Keratinocyte (primary cell): Measurements from ENCODE around the gene SLC13A5. TPM values are rescaled to one million over a fixed set of nuclear protein-coding genes. Genes with fewer than 3 reads are reported as not detected.

Source experiments
- DNase-seq: peaks from one replicate; pipeline ENCODE4 v3.0.0-alpha.2; 2011; ENCODE audit warnings: low read depth, missing footprints, low spot score
- FAIRE-seq: peaks from 2 replicates; lab custom pipeline; 2011; peaks lifted over from hg19 to GRCh38; lab: Jason Lieb, UNC
- H2AFZ ChIP-seq: 2 replicates; pipeline ENCODE4 v1.6.0; 2012; ENCODE audit warnings: low read length, control low read depth, inconsistent platforms; ENCODE audit not compliant: control insufficient read depth
- H3K27ac ChIP-seq: 2 replicates; pipeline ENCODE4 v1.5.1; 2011; ENCODE audit warnings: low read length; ENCODE audit not compliant: control insufficient read depth, insufficient read depth
- H3K27me3 ChIP-seq: 3 replicates; pipeline ENCODE4 v1.6.0; 2011; ENCODE audit warnings: low read length; ENCODE audit not compliant: control insufficient read depth, insufficient read depth; ENCODE audit errors: extremely low read depth
- H3K36me3 ChIP-seq, 2 experiments: 2 replicates in 1 of 2; 3 replicates in 1 of 2; pipeline ENCODE4 v1.5.1; 2011; ENCODE audit warnings: low read length in 2 of 2, mild to moderate bottlenecking in 1 of 2; ENCODE audit not compliant: control insufficient read depth in 2 of 2, insufficient read depth in 2 of 2; ENCODE audit errors: extremely low read depth in 1 of 2
- H3K4me1 ChIP-seq: 3 replicates; pipeline ENCODE4 v1.5.1; 2011; ENCODE audit warnings: low read length; ENCODE audit not compliant: control insufficient read depth, insufficient read depth; ENCODE audit errors: extremely low read depth
- H3K4me2 ChIP-seq: 3 replicates; pipeline ENCODE4 v1.6.0; 2011; ENCODE audit warnings: low read depth, low read length; ENCODE audit not compliant: control insufficient read depth, insufficient read depth; ENCODE audit errors: extremely low read depth
- H3K4me3 ChIP-seq, 3 experiments: fragments of 200-600 bp in 1 of 3; sonication (generic) in 1 of 3; 2 replicates in 2 of 3; 3 replicates in 1 of 3; pipeline ENCODE4 v1.5.1; 2011 to 2016; ENCODE audit warnings: low read length in 3 of 3, mild to moderate bottlenecking in 3 of 3, control low read depth in 2 of 3, inconsistent platforms in 1 of 3, low read depth in 1 of 3, mixed read lengths in 1 of 3, mixed run types in 1 of 3, moderate library complexity in 1 of 3; ENCODE audit not compliant: control insufficient read depth in 2 of 3, insufficient read depth in 2 of 3; ENCODE audit errors: extremely low read depth in 1 of 3
- H3K79me2 ChIP-seq: 2 replicates; pipeline ENCODE4 v1.6.0; 2012; ENCODE audit warnings: low read length; ENCODE audit not compliant: control insufficient read depth, insufficient read depth
- H3K9ac ChIP-seq: 3 replicates; pipeline ENCODE4 v1.6.0; 2011; ENCODE audit warnings: low read length; ENCODE audit not compliant: control insufficient read depth, insufficient read depth; ENCODE audit errors: extremely low read depth
- H3K9me1 ChIP-seq: 3 replicates; pipeline ENCODE4 v1.6.0; 2011; ENCODE audit warnings: low read length; ENCODE audit not compliant: control insufficient read depth, insufficient read depth; ENCODE audit errors: extremely low read depth
- H3K9me3 ChIP-seq: 2 replicates; pipeline ENCODE4 v1.5.1; 2012; ENCODE audit warnings: low read depth, low read length; ENCODE audit not compliant: control insufficient read depth
- H4K20me1 ChIP-seq: 3 replicates; pipeline ENCODE4 v1.6.0; 2011; ENCODE audit warnings: low read length; ENCODE audit not compliant: control insufficient read depth, insufficient read depth; ENCODE audit errors: extremely low read depth
- EZH2 ChIP-seq: IDR thresholded peaks from one replicate; pipeline ENCODE4 v1.6.1; 2012; ENCODE audit warnings: inconsistent platforms, mild to moderate bottlenecking, low read length, moderate library complexity
- dilution Hi-C: fragments of 300-500 bp; cut with MboI; formaldehyde crosslinking; loops from one replicate; pipeline ENCODE4 v1.7.0; 2020; ENCODE audit warnings: low sequenced_read_pairs; ENCODE audit not compliant: extremely low pct_ligation_motif_present
- polyA plus RNA-seq, 5 experiments: library from polyadenylated mRNA; depleted of rRNA in 3 of 5; stranded (reverse) in 3 of 5; stranded (forward) in 1 of 5; unstranded in 1 of 5; fragments of >200 nt; gene quantifications; 1 replicate in 1 of 5; 2 replicates in 3 of 5; 3 replicates in 1 of 5; pipeline versions ENCODE4 v1.2.1 to v1.2.3, GENCODE V29; 2011 to 2012; ENCODE audit warnings: missing spikeins in 2 of 5, low read depth in 1 of 5, low replicate concordance in 1 of 5
- TF ChIP-seq, protein P1 (sequence below), 3 experiments: IDR thresholded peaks in 1 of 3; conservative IDR thresholded peaks in 1 of 3; optimal IDR thresholded peaks in 1 of 3; 2 replicates in 2 of 3; 3 replicates in 1 of 3; pipeline versions ENCODE3 to v1.5.1; 2011; ENCODE audit warnings: low read length in 3 of 3, mild to moderate bottlenecking in 3 of 3, moderate library complexity in 2 of 3, control low read depth in 1 of 3, inconsistent platforms in 1 of 3; ENCODE audit not compliant: insufficient read depth in 2 of 3; ENCODE audit errors: extremely low read depth in 1 of 3

Gene SLC13A5
- polyA plus RNA-seq, 1 donor (not counting 4 experiments of a cell fraction or from before 2014, with no cell fraction given), result 0.14 TPM

GRCh38 chr17:6686026-6686425, 27.1 kb downstream of the SLC13A5 start:
- dilution Hi-C loops, result no loop called here
- no peak for DNase-seq
- H2AFZ ChIP-seq, result no peak overlapping the region
- no peak overlapping the region for H3K27ac ChIP-seq
- H3K4me3 ChIP-seq, result no peak overlapping the region
- no peaks in the 10 kb centered on the region for H3K36me3 ChIP-seq
- H3K9ac ChIP-seq, result no peak overlapping the region
- no peak for TF ChIP-seq EZH2
- TF ChIP-seq, protein P1, sequence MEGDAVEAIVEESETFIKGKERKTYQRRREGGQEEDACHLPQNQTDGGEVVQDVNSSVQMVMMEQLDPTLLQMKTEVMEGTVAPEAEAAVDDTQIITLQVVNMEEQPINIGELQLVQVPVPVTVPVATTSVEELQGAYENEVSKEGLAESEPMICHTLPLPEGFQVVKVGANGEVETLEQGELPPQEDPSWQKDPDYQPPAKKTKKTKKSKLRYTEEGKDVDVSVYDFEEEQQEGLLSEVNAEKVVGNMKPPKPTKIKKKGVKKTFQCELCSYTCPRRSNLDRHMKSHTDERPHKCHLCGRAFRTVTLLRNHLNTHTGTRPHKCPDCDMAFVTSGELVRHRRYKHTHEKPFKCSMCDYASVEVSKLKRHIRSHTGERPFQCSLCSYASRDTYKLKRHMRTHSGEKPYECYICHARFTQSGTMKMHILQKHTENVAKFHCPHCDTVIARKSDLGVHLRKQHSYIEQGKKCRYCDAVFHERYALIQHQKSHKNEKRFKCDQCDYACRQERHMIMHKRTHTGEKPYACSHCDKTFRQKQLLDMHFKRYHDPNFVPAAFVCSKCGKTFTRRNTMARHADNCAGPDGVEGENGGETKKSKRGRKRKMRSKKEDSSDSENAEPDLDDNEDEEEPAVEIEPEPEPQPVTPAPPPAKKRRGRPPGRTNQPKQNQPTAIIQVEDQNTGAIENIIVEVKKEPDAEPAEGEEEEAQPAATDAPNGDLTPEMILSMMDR (optimal IDR thresholded peaks at IDR 0.05 in 1 of 3, IDR thresholded peaks at IDR 0.05 in 1 of 3, conservative IDR thresholded peaks at IDR 0.05 in 1 of 3; ENCODE audit: extremely low read depth in 1 of 3, insufficient read depth in 2 of 3, low read length in 3 of 3), result no peak
- H3K4me2 ChIP-seq, result no peak overlapping the region
- no peaks in the 10 kb centered on the region for H3K27me3 ChIP-seq
- H3K4me1 ChIP-seq, result peaks cover 11% of the 10 kb centered on the region
- no peak for FAIRE-seq
- no peaks in the 10 kb centered on the region for H3K79me2 ChIP-seq
- H3K9me1 ChIP-seq, result no peaks in the 10 kb centered on the region
- no peaks in the 10 kb centered on the region for H4K20me1 ChIP-seq
- H3K9me3 ChIP-seq, result no peaks in the 10 kb centered on the region

- TF ChIP-seq EZH2, result no peak
- TF ChIP-seq, protein P1 (optimal IDR thresholded peaks at IDR 0.05 in 1 of 3, IDR thresholded peaks at IDR 0.05 in 1 of 3, conservative IDR thresholded peaks at IDR 0.05 in 1 of 3; ENCODE audit: extremely low read depth in 1 of 3, insufficient read depth in 2 of 3, low read length in 3 of 3), result no peak
- no peaks in the 10 kb centered on the region for H3K9me3 ChIP-seq
- dilution Hi-C loops, result no loop called here
- H4K20me1 ChIP-seq, result no peaks in the 10 kb centered on the region
- no peak overlapping the region for H2AFZ ChIP-seq
- H3K27ac ChIP-seq, result no peak overlapping the region
- FAIRE-seq (no peak), DNase-seq (no peak)
- no peak overlapping the region for H3K9ac ChIP-seq
- no peaks in the 10 kb centered on the region for H3K27me3 ChIP-seq
- no peaks in the 10 kb centered on the region for H3K36me3 ChIP-seq
- H3K4me2 ChIP-seq, result no peak overlapping the region
- H3K79me2 ChIP-seq, result no peaks in the 10 kb centered on the region
- H3K4me3 ChIP-seq, result no peak overlapping the region
- H3K4me1 ChIP-seq, result peaks cover 11% of the 10 kb centered on the region
- no peaks in the 10 kb centered on the region for H3K9me1 ChIP-seq
These were observed 28.0 kb downstream of the SLC13A5 start for GRCh38 chr17:6684881-6685767.
